Esophagus squamous epithelium (tissue), 4 donors: Measurements from ENCODE around the gene MIPOL1.

Source experiments
- POLR2A ChIP-seq, 4 donors: fragments of 450-650 bp; IDR thresholded peaks; one replicate each; pipeline ENCODE4 v1.6.1; 2017; ENCODE audit warnings: antibody characterized with exemption in 4 of 4, mild to moderate bottlenecking in 4 of 4, moderate library complexity in 3 of 4
- TF ChIP-seq, protein P1 (sequence below), 6 experiments: fragments of 450-650 bp in 4 of 6; fragments of 200-600 bp in 2 of 6; sonication (generic) in 2 of 6; IDR thresholded peaks; one replicate each; pipeline ENCODE4 v1.5.1; 2016 to 2019; ENCODE audit warnings: antibody characterized with exemption in 6 of 6, mild to moderate bottlenecking in 4 of 6, moderate library complexity in 4 of 6

DNA sequence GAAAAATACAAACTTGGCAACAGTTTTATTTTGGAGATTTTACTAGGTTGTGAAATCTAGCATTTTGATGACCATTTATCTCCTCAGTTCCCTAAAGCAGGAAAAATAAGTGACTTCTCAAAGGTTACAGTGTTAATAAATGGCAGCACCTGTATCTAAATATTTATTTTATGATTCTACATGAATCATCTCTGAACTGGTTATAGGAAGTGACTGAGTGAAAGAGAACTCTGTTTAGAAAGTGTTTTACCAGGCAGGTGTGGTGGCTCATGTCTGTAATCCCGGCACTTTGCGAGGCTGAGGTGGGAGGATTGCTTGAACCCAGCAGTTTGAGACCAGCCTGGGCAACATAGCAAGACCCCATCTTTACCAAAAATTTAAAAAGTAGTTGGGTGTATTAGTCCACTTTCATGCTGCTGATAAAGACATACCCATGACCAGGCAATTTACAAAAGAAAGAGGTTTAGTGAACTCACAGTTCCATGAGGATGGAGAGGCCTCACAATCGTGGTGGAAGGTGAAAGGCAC, 26.3 kb downstream of the MIPOL1 start:
- TF ChIP-seq POLR2A (IDR thresholded peaks at IDR 0.05) = no peak
- TF ChIP-seq, protein P1, sequence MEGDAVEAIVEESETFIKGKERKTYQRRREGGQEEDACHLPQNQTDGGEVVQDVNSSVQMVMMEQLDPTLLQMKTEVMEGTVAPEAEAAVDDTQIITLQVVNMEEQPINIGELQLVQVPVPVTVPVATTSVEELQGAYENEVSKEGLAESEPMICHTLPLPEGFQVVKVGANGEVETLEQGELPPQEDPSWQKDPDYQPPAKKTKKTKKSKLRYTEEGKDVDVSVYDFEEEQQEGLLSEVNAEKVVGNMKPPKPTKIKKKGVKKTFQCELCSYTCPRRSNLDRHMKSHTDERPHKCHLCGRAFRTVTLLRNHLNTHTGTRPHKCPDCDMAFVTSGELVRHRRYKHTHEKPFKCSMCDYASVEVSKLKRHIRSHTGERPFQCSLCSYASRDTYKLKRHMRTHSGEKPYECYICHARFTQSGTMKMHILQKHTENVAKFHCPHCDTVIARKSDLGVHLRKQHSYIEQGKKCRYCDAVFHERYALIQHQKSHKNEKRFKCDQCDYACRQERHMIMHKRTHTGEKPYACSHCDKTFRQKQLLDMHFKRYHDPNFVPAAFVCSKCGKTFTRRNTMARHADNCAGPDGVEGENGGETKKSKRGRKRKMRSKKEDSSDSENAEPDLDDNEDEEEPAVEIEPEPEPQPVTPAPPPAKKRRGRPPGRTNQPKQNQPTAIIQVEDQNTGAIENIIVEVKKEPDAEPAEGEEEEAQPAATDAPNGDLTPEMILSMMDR (IDR thresholded peaks at IDR 0.05) = no peak
